Measurements from ENCODE around the gene RMND5B.
"Not testable (repeated sequence)": the region's sequence is repeated elsewhere in the genome, so short reads cannot be mapped to it uniquely, and the experiment has no call there.

RMND5B gene

DNA sequence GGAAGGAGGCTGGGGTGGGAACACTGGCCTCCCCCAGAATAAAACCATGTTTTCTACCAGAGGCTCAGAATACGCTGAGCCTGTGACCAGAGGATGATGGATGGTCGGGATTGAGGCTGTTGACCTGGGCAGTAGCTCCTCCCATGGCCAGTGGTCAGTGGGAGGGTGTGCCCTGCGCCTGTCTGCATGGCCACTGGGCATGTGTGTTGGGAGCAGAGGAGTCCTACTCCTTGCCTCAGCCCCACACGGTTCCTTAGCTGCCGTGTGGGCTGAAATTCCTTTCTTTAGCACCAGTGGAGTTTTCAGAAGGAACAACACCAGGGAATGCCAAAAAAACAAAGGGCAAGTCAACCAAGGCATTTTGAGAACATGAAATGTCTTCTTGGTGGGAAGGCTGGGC is 8.5 kb upstream of the RMND5B start:
- TF ChIP-seq CTCF (IDR thresholded peaks at IDR 0.05; ENCODE audit: low read depth, low read length), result no peak
- in situ Hi-C loops (cut with HindIII; ENCODE audit: low sequenced_read_pairs), result no loop called here
- DNase-seq (ENCODE audit: low read depth, low spot score), result no peak

GRCh38 chr5:178123094-178123965 is 7.5 kb upstream of the RMND5B start:
- in situ Hi-C loops (cut with HindIII; ENCODE audit: low sequenced_read_pairs), result no loop called here
- no peak for TF ChIP-seq CTCF (IDR thresholded peaks at IDR 0.05; ENCODE audit: low read depth, low read length)
- H3K4me3 ChIP-seq (ENCODE audit: low read depth, low read length), result no peak overlapping the region

More for the DNA sequence above, 8.5 kb upstream of the RMND5B start:
- H3K4me3 ChIP-seq (ENCODE audit: low read depth, low read length), result no peak overlapping the region

GRCh38 chr5:178123966-178124925 is 6.6 kb upstream of the RMND5B start:
- in situ Hi-C loops (cut with HindIII; ENCODE audit: low sequenced_read_pairs), result no loop called here
- no peak for TF ChIP-seq CTCF (IDR thresholded peaks at IDR 0.05; ENCODE audit: low read depth, low read length)
- no peak for DNase-seq (ENCODE audit: low read depth, low spot score)
- H3K4me3 ChIP-seq (ENCODE audit: low read depth, low read length), result no peak overlapping the region

More at GRCh38 chr5:178123094-178123965, 7.5 kb upstream of the RMND5B start:
- DNase-seq (ENCODE audit: low read depth, low spot score), result no peak

DNA sequence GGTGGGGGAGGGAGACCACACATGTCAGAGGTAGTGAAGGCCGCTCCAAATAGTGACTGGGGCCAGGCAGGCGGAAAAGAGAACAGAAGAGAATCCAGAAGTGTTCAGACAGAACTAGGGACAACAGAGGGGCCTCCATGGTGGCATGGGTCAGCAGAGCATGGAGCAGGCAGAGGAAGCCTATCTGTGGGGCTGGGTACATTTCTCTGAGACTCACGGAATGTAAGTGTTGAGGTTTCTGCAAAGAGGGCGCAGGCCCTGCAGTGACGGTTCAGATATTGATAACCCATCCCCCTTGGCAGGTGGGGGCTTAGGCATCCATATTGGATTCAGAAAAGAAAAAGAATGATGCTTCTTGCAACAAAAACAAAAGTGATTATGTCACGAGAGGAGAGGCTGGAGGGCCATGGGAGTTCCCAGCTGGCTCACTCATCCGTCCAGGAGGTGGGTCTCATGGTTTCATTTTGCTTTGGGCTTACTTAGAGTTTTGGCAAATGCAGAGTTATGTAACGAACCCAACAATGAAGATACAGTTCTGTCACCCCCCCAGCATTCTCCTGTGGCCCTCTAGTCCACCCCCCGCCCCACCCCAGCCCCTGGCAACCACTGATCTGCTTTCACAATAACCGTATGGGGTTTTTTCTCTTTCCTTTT is 5.4 kb upstream of the RMND5B start:
- TF ChIP-seq CTCF (IDR thresholded peaks at IDR 0.05; ENCODE audit: low read depth, low read length), result no peak
- no peak overlapping the region for H3K4me3 ChIP-seq (ENCODE audit: low read depth, low read length)
- in situ Hi-C loops (cut with HindIII; ENCODE audit: low sequenced_read_pairs), result no loop called here
- DNase-seq (ENCODE audit: low read depth, low spot score), result no peak

DNA sequence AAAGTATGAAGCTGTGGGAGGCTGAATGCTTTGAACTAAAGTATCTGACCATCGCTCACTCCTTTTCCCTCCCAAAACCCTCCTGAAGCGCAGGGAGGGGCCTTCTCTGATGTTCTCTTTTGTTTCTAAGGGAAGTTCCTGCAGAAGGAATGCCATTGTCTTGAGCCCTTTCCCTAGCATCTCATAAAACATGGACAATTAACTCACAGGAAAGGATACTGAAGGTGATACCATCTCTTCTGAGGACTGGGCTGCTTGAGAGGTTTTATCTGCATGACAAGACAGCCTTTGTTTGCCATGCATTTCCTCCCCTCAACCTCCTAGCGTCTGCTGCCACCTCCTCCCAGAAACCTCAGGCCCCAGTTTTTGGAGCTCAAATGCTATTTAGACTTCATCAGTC is 4.3 kb upstream of the RMND5B start:
- no peak for DNase-seq (ENCODE audit: low read depth, low spot score)
- no peak overlapping the region for H3K4me3 ChIP-seq (ENCODE audit: low read depth, low read length)
- in situ Hi-C loops (cut with HindIII; ENCODE audit: low sequenced_read_pairs), result no loop called here
- no peak for TF ChIP-seq CTCF (IDR thresholded peaks at IDR 0.05; ENCODE audit: low read depth, low read length)

DNA sequence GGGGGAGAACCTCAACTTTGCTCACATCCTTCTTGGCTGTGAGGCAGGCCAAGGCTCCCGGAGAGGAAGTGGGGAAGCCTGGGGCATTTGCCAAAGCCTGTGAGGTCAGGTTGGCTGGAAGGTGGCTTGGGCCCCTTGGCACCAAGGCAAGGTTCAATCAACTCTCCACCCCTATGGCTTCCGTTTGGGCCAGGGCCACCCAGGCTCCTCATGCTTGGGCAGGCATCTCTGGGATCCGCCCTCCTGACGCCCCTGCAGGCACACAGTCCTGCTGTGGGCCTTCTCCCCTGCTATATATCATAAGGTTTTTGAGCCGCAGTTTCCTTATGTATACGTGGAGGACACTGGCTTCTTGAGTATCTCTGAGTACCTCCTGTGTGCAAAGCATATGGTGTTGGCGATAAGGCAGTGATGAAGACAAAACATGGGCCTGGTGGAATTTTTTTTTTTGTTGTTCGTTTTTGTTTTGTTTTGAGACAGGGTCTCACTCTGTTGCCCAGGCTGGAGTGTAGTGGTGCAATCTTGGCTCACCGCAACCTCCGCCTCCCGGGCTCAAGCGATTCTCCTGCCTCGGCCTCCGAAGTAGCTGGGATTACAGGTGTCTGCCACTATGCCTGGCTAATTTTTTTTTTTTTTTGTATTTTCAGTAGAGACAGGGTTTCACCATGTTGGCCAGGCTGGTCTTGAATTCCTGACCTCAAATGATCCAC is 3.4 kb upstream of the RMND5B start:
- H3K4me3 ChIP-seq (ENCODE audit: low read depth, low read length); in situ Hi-C loops (cut with HindIII; ENCODE audit: low sequenced_read_pairs); DNase-seq (ENCODE audit: low read depth, low spot score): not testable (repeated sequence)

All from astrocyte of the spinal cord (primary cell).